ENCODE data around the gene AHNAK2.

The AHNAK2 gene

DNA sequence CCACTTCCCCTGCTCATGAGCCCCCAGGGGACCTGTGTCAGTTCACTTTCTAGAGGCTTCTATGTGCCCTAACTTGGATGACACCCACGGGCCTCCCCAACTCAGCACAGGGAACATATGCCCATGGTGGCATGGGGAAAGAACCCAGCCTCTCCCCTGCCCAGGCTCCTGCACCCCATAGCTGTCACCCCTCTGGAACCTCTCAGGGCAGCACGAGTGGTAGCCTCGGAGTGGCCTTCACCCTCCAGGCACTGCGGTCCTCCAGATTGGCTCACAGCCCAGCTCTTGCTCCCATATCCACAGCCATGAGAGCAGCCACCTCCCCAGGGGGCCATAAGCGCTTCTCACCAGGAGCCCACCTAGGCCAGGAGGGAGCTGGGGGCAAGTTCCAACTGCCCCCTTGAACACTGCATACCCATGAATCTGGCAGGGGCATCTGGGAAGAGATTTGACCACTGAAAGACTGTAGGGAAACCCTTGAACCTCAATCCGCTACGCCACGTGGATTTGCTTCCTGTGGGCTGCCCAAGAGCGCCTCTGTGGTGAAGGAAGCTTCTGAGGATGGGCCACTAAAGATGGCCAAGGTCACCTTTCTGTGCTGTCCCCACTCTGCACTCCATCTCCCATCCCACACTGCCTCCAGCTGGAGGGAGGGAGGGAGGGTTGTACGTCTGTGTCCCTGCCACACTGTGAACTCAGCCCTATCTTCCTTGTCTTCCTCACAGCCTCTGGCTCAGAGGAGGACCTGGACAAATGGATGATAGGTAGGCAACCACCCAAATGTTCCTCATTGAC lies 41.6 kb downstream of the AHNAK2 start:
- H3K4me3 ChIP-seq (ENCODE audit: low read length), result no peak overlapping the region
- no peak for TF ChIP-seq CTCF (conservative IDR thresholded peaks at IDR 0.05; ENCODE audit: low read depth, low read length)
- DNase-seq (ENCODE audit: low read depth), result no peak

DNA sequence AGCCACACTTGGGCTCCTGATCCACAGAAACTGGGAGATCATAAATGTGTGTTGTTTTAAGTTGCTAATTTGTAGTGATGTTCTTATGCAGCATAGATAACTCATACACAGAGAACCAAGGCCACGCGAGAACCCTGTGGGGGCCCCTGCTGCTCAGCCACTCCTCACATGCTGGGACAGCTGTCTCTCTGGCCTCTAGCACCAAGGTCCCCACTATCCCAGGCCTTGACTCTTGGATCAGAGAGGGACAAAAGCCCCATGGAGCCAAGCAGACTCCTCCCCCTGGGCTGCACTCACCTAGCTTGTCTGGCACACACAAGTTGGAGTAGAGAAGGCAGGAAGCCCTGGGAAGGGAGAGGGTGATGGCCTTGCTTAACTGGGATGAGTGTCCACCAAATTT lies 42.2 kb downstream of the AHNAK2 start:
- TF ChIP-seq CTCF (conservative IDR thresholded peaks at IDR 0.05; ENCODE audit: low read depth, low read length), result no peak
- no peak for DNase-seq (ENCODE audit: low read depth)
- H3K4me3 ChIP-seq (ENCODE audit: low read length), result no peak overlapping the region

DNA sequence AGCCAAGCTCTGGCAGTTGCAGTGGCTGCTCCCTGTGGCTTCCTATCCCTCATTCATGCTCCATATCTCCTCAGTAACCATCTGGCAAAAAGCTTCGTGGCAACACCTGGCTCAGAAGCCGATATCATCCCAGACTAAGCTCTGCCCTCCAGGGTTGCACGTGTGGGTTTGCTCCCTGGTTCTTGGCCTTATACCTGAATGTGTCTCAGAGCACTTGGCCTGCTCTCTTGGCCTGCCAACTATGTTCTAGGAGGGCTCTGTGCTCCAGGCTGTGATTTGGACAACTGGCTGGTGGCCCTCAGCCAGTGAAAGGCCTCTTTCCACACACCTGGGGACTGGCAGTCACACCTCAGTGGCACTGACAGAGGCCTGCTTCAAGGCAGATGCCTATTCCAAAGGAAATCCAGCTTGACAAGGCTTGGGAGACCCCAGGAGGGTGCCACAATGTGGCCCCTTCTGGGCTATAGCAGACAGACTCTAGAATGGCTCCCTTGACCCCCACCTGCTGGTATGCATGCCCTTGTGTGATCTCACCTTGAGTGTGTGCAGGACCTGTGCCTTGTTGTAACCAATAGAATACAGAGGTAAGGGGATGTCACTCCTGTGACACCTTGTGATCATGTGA lies 43.0 kb downstream of the AHNAK2 start:
- TF ChIP-seq CTCF (conservative IDR thresholded peaks at IDR 0.05; ENCODE audit: low read depth, low read length), result no peak
- no peak overlapping the region for H3K4me3 ChIP-seq (ENCODE audit: low read length)
- DNase-seq (ENCODE audit: low read depth), result no peak

GRCh38 chr14:104933746-104934733 lies 44.1 kb downstream of the AHNAK2 start:
- H3K4me3 ChIP-seq (ENCODE audit: low read length), result no peak overlapping the region
- no peak for TF ChIP-seq CTCF (conservative IDR thresholded peaks at IDR 0.05; ENCODE audit: low read depth, low read length)
- no peak for DNase-seq (ENCODE audit: low read depth)

- H3K4me3 ChIP-seq (ENCODE audit: low read length), result peak overlapping the region; percentile 26
- peak; percentile 62 for TF ChIP-seq CTCF (conservative IDR thresholded peaks at IDR 0.05; ENCODE audit: low read depth, low read length)
- no peak for DNase-seq (ENCODE audit: low read depth)
Measured at GRCh38 chr14:104932676-104933631, 45.2 kb downstream of the AHNAK2 start.
